HEK293 (cell line): Measurements from ENCODE around the gene NPAS2.

Source experiments
- CTCF ChIA-PET: fragments of 350-600 bp; formaldehyde crosslinking; extraction: SDS; loops from one replicate; lab custom pipeline; 2021; ENCODE audit warnings: antibody characterized with exemption; lab: Yijun Ruan, JAX
- POLR2A ChIA-PET: fragments of 300-600 bp; formaldehyde crosslinking; extraction: SDS; loops from one replicate; lab custom pipeline; 2020; ENCODE audit warnings: antibody characterized with exemption, inconsistent platforms; lab: Yijun Ruan, JAX
- H3K27ac ChIP-seq: fragments of 200-500 bp; sonication (Bioruptor generic); 2 replicates; pipeline ENCODE4 v1.5.1; 2014; ENCODE audit warnings: low read depth, low read length, control low read depth, inconsistent platforms; ENCODE audit errors: extremely low read depth
- H3K36me3 ChIP-seq, 2 experiments: fragments of 200-500 bp in 1 of 2; sonication (Bioruptor generic) in 1 of 2; 1 replicate in 1 of 2; 2 replicates in 1 of 2; pipeline ENCODE4 v1.5.1; 2014 to 2017; ENCODE audit warnings: inconsistent platforms in 2 of 2, low read length in 2 of 2; ENCODE audit not compliant: control insufficient read depth in 2 of 2, insufficient read depth in 1 of 2
- H3K4me1 ChIP-seq: fragments of 200-500 bp; sonication (Bioruptor generic); 2 replicates; pipeline ENCODE4 v1.5.1; 2014; ENCODE audit warnings: mild to moderate bottlenecking, low read length, inconsistent platforms; ENCODE audit not compliant: control insufficient read depth, insufficient read depth
- H3K4me3 ChIP-seq: 2 replicates; pipeline ENCODE4 v1.5.1; 2011; ENCODE audit warnings: low read depth, mild to moderate bottlenecking, control low read depth, low read length, moderate library complexity
- H3K9me3 ChIP-seq: fragments of 200-500 bp; sonication (Bioruptor generic); 2 replicates; pipeline ENCODE4 v1.5.1; 2014; ENCODE audit warnings: low read depth, low read length, inconsistent platforms; ENCODE audit not compliant: control insufficient read depth, insufficient read depth
- BCL11A ChIP-seq: fragments of 450-650 bp; formaldehyde crosslinking; IDR thresholded peaks from 2 replicates; pipeline ENCODE4 v1.5.1; 2016; ENCODE audit warnings: low read depth, missing biosample characterization, missing genetic modification characterization
- ELK4 ChIP-seq: IDR thresholded peaks from 2 replicates; pipeline ENCODE4 v1.6.1; 2011; ENCODE audit warnings: mild to moderate bottlenecking, low read depth, low read length, borderline replicate concordance
- KLF10 ChIP-seq: fragments of 450-650 bp; IDR thresholded peaks from 2 replicates; pipeline ENCODE4 v1.5.1; 2018; ENCODE audit warnings: missing biosample characterization, mild to moderate bottlenecking, missing genetic modification characterization
- MZF1 ChIP-seq: fragments of 450-650 bp; formaldehyde crosslinking; IDR thresholded peaks from 2 replicates; pipeline ENCODE4 v1.5.1; 2017; ENCODE audit warnings: missing biosample characterization, missing genetic modification characterization, borderline replicate concordance
- PBX3 ChIP-seq: sonication (generic); formaldehyde crosslinking; IDR thresholded peaks from 2 replicates; pipeline ENCODE4 v1.8.1; 2022; ENCODE audit warnings: mild to moderate bottlenecking, moderate library complexity, missing genetic modification reagents
- SETDB1 ChIP-seq: IDR thresholded peaks from one replicate; pipeline ENCODE4 v1.6.1; 2017; ENCODE audit warnings: mild to moderate bottlenecking, low read length, moderate library complexity, mixed read lengths; ENCODE audit not compliant: insufficient read length
- ZBTB10 ChIP-seq: fragments of 450-650 bp; formaldehyde crosslinking; IDR thresholded peaks from 2 replicates; pipeline ENCODE4 v1.5.1; 2016; ENCODE audit warnings: missing biosample characterization, missing genetic modification characterization
- ZBTB17 ChIP-seq: fragments of 450-650 bp; formaldehyde crosslinking; IDR thresholded peaks from 2 replicates; pipeline ENCODE4 v1.5.1; 2016; ENCODE audit warnings: missing biosample characterization, missing genetic modification characterization
- ZBTB20 ChIP-seq: fragments of 450-650 bp; formaldehyde crosslinking; IDR thresholded peaks from 2 replicates; pipeline ENCODE4 v1.5.1; 2016; ENCODE audit warnings: missing biosample characterization, missing genetic modification characterization
- ZFP37 ChIP-seq: fragments of 450-650 bp; formaldehyde crosslinking; IDR thresholded peaks from 2 replicates; pipeline ENCODE4 v1.5.1; 2016; ENCODE audit warnings: missing biosample characterization, missing genetic modification characterization
- ZIC2 ChIP-seq: fragments of 450-650 bp; formaldehyde crosslinking; IDR thresholded peaks from 2 replicates; pipeline ENCODE4 v1.5.1; 2016; ENCODE audit warnings: missing biosample characterization, missing genetic modification characterization
- ZNF10 ChIP-seq: fragments of 450-650 bp; formaldehyde crosslinking; IDR thresholded peaks from 2 replicates; pipeline ENCODE4 v1.5.1; 2017; ENCODE audit warnings: missing biosample characterization, missing genetic modification characterization
- ZNF169 ChIP-seq: fragments of 450-650 bp; formaldehyde crosslinking; IDR thresholded peaks from 2 replicates; pipeline ENCODE4 v1.5.1; 2016; ENCODE audit warnings: missing biosample characterization, missing genetic modification characterization
- ZNF239 ChIP-seq: fragments of 450-650 bp; formaldehyde crosslinking; IDR thresholded peaks from 2 replicates; pipeline ENCODE4 v1.5.1; 2016; ENCODE audit warnings: missing biosample characterization, missing genetic modification characterization
- ZNF266 ChIP-seq: fragments of 450-650 bp; formaldehyde crosslinking; IDR thresholded peaks from 2 replicates; pipeline ENCODE4 v1.5.1; 2016; ENCODE audit warnings: missing biosample characterization, missing genetic modification characterization, low read depth
- ZNF426 ChIP-seq: fragments of 450-650 bp; formaldehyde crosslinking; IDR thresholded peaks from 2 replicates; pipeline ENCODE4 v1.5.1; 2017; ENCODE audit warnings: missing biosample characterization, missing genetic modification characterization, mild to moderate bottlenecking, inconsistent platforms, moderate library complexity
- ZNF521 ChIP-seq: fragments of 450-650 bp; formaldehyde crosslinking; IDR thresholded peaks from 2 replicates; pipeline ENCODE4 v1.5.1; 2017; ENCODE audit warnings: missing biosample characterization, mild to moderate bottlenecking, missing genetic modification characterization
- ZNF596 ChIP-seq: fragments of 450-650 bp; IDR thresholded peaks from 2 replicates; pipeline ENCODE4 v1.5.0; 2018; ENCODE audit warnings: missing biosample characterization, mild to moderate bottlenecking, missing genetic modification characterization, moderate library complexity
- ZNF621 ChIP-seq: fragments of 450-650 bp; formaldehyde crosslinking; IDR thresholded peaks from 2 replicates; pipeline ENCODE4 v1.5.1; 2017; ENCODE audit warnings: missing biosample characterization, missing genetic modification characterization
- ZNF660 ChIP-seq: fragments of 450-650 bp; IDR thresholded peaks from 2 replicates; pipeline ENCODE4 v1.5.1; 2018; ENCODE audit warnings: missing biosample characterization, mild to moderate bottlenecking, missing genetic modification characterization
- ZNF677 ChIP-seq: fragments of 450-650 bp; IDR thresholded peaks from 2 replicates; pipeline ENCODE4 v1.5.0; 2018; ENCODE audit warnings: missing biosample characterization, mild to moderate bottlenecking, missing genetic modification characterization, moderate library complexity
- ZNF701 ChIP-seq: fragments of 450-650 bp; formaldehyde crosslinking; IDR thresholded peaks from 2 replicates; pipeline ENCODE4 v1.5.1; 2016; ENCODE audit warnings: missing biosample characterization, missing genetic modification characterization
- ZNF747 ChIP-seq: fragments of 450-650 bp; formaldehyde crosslinking; IDR thresholded peaks from 2 replicates; pipeline ENCODE4 v1.5.1; 2016; ENCODE audit warnings: missing biosample characterization, missing genetic modification characterization
- ZNF792 ChIP-seq: fragments of 450-650 bp; formaldehyde crosslinking; IDR thresholded peaks from 2 replicates; pipeline ENCODE4 v1.5.1; 2016; ENCODE audit warnings: missing biosample characterization, missing genetic modification characterization
- ZSCAN18 ChIP-seq: fragments of 450-650 bp; formaldehyde crosslinking; IDR thresholded peaks from 2 replicates; pipeline ENCODE4 v1.5.1; 2016; ENCODE audit warnings: missing biosample characterization, missing genetic modification characterization

Gene NPAS2

GRCh38 chr2:100962366-100963025 is 142.6 kb downstream of the NPAS2 start (continued):
- TF ChIP-seq ZNF792 (no peak), ZNF521 (tag by site-specific recombination) (no peak), ZBTB10 (no peak)

- CTCF ChIA-PET, result no interaction called here
- H3K4me1 ChIP-seq, result no peaks in the 10 kb centered on the region
- H3K27ac ChIP-seq, result no peak overlapping the region
- no peak overlapping the region for H3K4me3 ChIP-seq
- no peaks in the 10 kb centered on the region; a peak in 1 of 3 replicates for H3K36me3 ChIP-seq
- H3K9me3 ChIP-seq, result no peaks in the 10 kb centered on the region
- POLR2A ChIA-PET, result no interaction called here
- TF ChIP-seq ZNF621 (tag by site-specific recombination), result no peak
- no peak for TF ChIP-seq ZNF701
- no peak for TF ChIP-seq ZBTB20 (tag by site-specific recombination)
- TF ChIP-seq ZNF266 (tag by site-specific recombination), result no peak
Measured at GRCh38 chr2:100963026-100963375, 143.1 kb downstream of the NPAS2 start.

GRCh38 chr2:100964222-100964621 is 144.3 kb downstream of the NPAS2 start:
- ChIA-PET POLR2A (no interaction called here), CTCF (interaction anchor here (0.6 kb wide), 1 partner anchor 174 kb away, joined by 3 read pairs; no protein-coding TSS in a partner anchor)
- Histone ChIP-seq H3K27ac (no peak overlapping the region), H3K36me3 (peaks cover 0 to 4% of the 10 kb centered on the region in 2 experiments; a peak in 2 of 3 replicates), H3K9me3 (no peaks in the 10 kb centered on the region), H3K4me1 (no peaks in the 10 kb centered on the region), H3K4me3 (no peak overlapping the region)
- TF ChIP-seq BCL11A (tag by site-specific recombination) (no peak), ZSCAN18 (no peak), ELK4 (no peak), ZIC2 (tag by site-specific recombination) (no peak), PBX3 (no peak), KLF10 (tag by site-specific recombination) (no peak), ZBTB17 (tag by site-specific recombination) (no peak), ZNF677 (tag by site-specific recombination) (no peak), ZNF701 (no peak), ZNF596 (no peak), ZNF10 (tag by site-specific recombination) (no peak), ZNF660 (tag by site-specific recombination) (no peak), ZNF747 (no peak), ZNF169 (no peak), MZF1 (tag by site-specific recombination) (no peak), SETDB1 (no peak), ZNF521 (tag by site-specific recombination) (no peak), ZFP37 (tag by site-specific recombination) (no peak), ZNF426 (tag by site-specific recombination) (no peak), ZNF239 (tag by site-specific recombination) (no peak)
